ENCODE results near the gene SCARB1.
"Not testable (repeated sequence)": the region's sequence is repeated elsewhere in the genome, so short reads cannot be mapped to it uniquely, and the experiment has no call there.

SCARB1 gene

DNA sequence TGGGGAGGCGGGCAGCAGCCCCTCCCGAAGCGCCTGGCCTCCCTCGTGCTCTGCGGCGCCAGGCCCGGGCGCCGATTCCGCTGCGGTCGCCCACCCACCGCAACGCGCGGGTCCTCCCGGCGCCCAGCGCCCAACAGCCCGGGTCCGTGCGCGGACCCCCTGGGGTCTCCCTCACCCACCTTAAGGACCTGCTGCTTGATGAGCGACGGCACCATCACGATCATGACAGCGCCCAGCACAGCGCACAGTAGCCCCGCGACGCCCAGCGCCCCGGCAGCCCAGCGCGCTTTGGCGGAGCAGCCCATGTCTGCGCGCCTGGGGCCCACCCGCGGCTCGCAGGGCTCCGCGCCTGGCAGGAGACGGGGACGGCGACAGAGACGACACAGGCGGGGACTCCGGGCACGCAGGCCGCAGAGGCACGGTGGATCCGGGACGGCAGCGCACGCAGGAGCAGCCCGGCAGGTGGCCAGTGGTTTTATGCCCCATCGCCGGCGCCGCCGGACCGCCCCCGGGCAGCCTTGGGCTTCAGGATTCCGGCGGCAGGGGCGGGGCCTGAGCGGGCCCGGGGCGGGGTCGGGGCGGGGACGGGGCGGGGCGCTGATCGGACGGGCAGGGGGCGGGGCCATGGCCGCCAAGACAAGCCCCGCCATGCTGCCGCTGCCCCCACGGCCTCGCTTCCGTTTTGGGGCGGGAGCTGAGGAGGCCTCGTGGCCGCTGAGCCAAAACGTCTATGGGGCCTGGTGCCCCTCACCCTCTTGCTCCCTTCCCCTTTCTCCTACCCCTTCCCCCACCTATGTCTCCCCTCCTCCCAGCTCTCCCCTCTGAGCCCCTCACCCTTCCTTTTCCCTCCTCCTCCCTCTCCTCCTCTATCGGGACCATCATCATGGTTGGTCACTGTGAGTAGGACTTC, at the start of gene SCARB1 (continued):
- no peak for TF ChIP-seq ZNF530 (tag by site-specific recombination; IDR thresholded peaks at IDR 0.05; ENCODE audit: low read depth)
- TF ChIP-seq ZNF843 (tag by site-specific recombination; IDR thresholded peaks at IDR 0.05): peak; percentile 46; the same call in 1 of the 2 replicates
- no peak for TF ChIP-seq ZNF529 (tag by site-specific recombination; IDR thresholded peaks at IDR 0.05; ENCODE audit: insufficient replicate concordance)
- peak; percentile 69 for TF ChIP-seq SP2 (tag by site-specific recombination; IDR thresholded peaks at IDR 0.05)
- TF ChIP-seq ZNF777 (tag by site-specific recombination; IDR thresholded peaks at IDR 0.05; ENCODE audit: borderline replicate concordance): 0 out of 2 replicates have a peak, but pooled peaks have one; percentile 28
- peak; percentile 68; the same call in 1 of the 2 replicates for TF ChIP-seq ZBTB20 (tag by site-specific recombination; IDR thresholded peaks at IDR 0.05)
- peak; percentile 63; the same call in 1 of the 2 replicates for TF ChIP-seq ZSCAN30 (tag by site-specific recombination; IDR thresholded peaks at IDR 0.05)
- 0 out of 2 replicates have a peak, but pooled peaks have one; percentile 61 for TF ChIP-seq ZBTB7A (tag by site-specific recombination; IDR thresholded peaks at IDR 0.05; ENCODE audit: low read depth)
- TF ChIP-seq ZNF791 (tag by site-specific recombination; IDR thresholded peaks at IDR 0.05): no peak
- TF ChIP-seq KLF16 (tag by site-specific recombination; IDR thresholded peaks at IDR 0.05): peak; percentile 84
- no peak for TF ChIP-seq GLI4 (tag by site-specific recombination; IDR thresholded peaks at IDR 0.05)

DNA sequence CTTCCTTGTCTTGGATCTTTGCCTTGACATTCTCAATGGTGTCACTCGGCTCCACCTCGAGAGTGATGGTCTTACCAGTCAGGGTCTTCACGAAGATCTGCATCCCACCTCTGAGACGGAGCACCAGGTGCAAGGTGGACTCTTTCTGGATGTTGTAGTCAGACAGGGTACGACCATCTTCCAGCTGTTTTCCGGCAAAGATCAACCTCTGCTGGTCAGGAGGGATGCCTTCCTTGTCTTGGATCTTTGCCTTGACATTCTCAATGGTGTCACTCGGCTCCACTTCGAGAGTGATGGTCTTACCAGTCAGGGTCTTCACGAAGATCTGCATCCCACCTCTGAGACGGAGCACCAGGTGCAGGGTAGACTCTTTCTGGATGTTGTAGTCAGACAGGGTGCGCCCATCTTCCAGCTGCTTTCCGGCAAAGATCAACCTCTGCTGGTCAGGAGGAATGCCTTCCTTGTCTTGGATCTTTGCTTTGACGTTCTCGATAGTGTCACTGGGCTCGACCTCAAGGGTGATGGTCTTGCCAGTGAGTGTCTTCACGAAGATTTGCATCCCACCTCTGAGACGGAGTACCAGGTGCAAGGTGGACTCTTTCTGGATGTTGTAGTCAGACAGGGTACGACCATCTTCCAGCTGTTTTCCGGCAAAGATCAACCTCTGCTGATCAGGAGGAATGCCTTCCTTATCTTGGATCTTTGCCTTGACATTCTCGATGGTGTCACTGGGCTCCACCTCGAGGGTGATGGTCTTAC, 49.0 kb upstream of the SCARB1 start:
- Histone ChIP-seq H3K36me3 (ENCODE audit: control insufficient read depth in 2 of 2, insufficient read depth in 1 of 2, low read length in 2 of 2) (peaks cover 7 to 34% of the 10 kb centered on the region in 2 experiments), H3K4me1 (ENCODE audit: control insufficient read depth, insufficient read depth, low read length) (peaks cover 15% of the 10 kb centered on the region), H3K4me3 (ENCODE audit: low read depth, low read length) (peak overlapping the region; percentile 28)
- CTCF ChIA-PET: interaction anchor here (0.6 to 1.2 kb wide), 4 partner anchors 8 to 157 kb away, joined by 3 to 4 read pairs (median 4); no protein-coding TSS in a partner anchor
- H3K27ac ChIP-seq (ENCODE audit: extremely low read depth, low read depth, low read length); H3K9me3 ChIP-seq (ENCODE audit: control insufficient read depth, insufficient read depth, low read depth, low read length): not testable (repeated sequence)
- POLR2A ChIA-PET: interaction anchor here (2.0 to 3.3 kb wide), 2 partner anchors 11 to 26 kb away, joined by 7 to 109 read pairs; no protein-coding TSS in a partner anchor

GRCh38 chr12:124911521-124911920, 47.9 kb upstream of the SCARB1 start:
- H3K36me3 ChIP-seq (ENCODE audit: control insufficient read depth in 2 of 2, insufficient read depth in 1 of 2, low read length in 2 of 2): peaks cover 7 to 34% of the 10 kb centered on the region in 2 experiments
- ChIA-PET POLR2A (interaction anchor here (0.7 kb wide), 1 partner anchor 600 kb away, joined by 11 read pairs; no protein-coding TSS in a partner anchor), CTCF (interaction anchor here (1.1 kb wide), 1 partner anchor 28 kb away, joined by 6 read pairs; no protein-coding TSS in a partner anchor)
- H3K9me3 ChIP-seq (ENCODE audit: control insufficient read depth, insufficient read depth, low read depth, low read length); H3K27ac ChIP-seq (ENCODE audit: extremely low read depth, low read depth, low read length); H3K4me3 ChIP-seq (ENCODE audit: low read depth, low read length): not testable (repeated sequence)
- peaks cover 12% of the 10 kb centered on the region for H3K4me1 ChIP-seq (ENCODE audit: control insufficient read depth, insufficient read depth, low read length)

DNA sequence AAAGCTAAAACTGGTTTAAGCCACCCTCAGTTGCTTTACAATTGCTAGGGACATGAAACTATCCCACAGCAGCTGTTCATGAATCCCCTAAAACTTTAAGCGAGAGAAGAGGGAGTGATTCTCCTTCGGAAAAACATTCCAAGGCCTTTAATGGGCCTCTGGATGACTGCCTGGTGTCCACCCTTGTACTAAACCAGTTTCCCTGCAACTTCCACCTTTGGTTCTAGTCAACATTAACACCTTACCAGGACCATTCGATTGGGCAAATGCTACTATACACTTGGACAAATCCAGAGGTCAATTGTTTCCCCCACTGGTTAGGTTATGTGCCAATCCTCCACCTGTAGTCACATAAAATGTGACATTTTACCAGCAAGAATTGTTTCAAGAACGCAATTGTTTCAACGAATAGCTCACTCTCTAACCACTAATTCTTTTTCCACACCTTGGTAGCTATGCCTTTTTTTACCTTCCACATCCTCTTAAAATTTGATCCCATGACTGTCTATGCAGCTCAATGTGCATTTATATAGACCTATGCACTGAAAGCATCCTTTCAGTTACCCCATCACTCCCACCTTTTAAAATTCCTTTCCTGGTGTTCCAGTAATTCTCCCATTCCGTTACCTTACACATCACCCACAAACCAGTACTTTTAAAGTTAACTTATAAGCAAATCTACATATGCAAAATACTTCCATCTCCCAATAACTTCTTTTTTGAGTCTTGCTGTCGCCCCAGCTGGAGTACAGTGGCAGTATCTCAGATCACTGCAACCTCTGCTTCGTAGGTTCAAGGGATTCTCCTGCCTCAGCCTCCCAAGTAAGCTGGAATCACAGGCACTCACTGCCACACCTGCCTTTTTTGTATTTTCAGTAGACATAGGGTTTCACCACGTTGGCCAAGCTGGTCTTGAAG, 47.2 kb upstream of the SCARB1 start:
- Histone ChIP-seq H3K36me3 (ENCODE audit: control insufficient read depth in 2 of 2, insufficient read depth in 1 of 2, low read length in 2 of 2) (peaks cover 7 to 34% of the 10 kb centered on the region in 2 experiments), H3K4me1 (ENCODE audit: control insufficient read depth, insufficient read depth, low read length) (peaks cover 10% of the 10 kb centered on the region), H3K27ac (ENCODE audit: extremely low read depth, low read depth, low read length) (no peak overlapping the region), H3K9me3 (ENCODE audit: control insufficient read depth, insufficient read depth, low read depth, low read length) (no peaks in the 10 kb centered on the region), H3K4me3 (ENCODE audit: low read depth, low read length) (no peak overlapping the region)
- CTCF ChIA-PET: interaction anchor here (0.5 to 1.6 kb wide), 5 partner anchors 9 to 879 kb away, joined by 4 to 6 read pairs (median 5); no protein-coding TSS in a partner anchor
- POLR2A ChIA-PET: interaction anchor here (0.6 to 1.1 kb wide), 7 partner anchors 8 to 125 kb away, joined by 3 to 9 read pairs (median 4); no protein-coding TSS in a partner anchor
- TF ChIP-seq ZNF416 (tag by site-specific recombination; IDR thresholded peaks at IDR 0.05) (no peak), YY1 (tag by site-specific recombination; IDR thresholded peaks at IDR 0.05) (no peak), MYNN (tag by site-specific recombination; IDR thresholded peaks at IDR 0.05; ENCODE audit: borderline replicate concordance) (no peak), OVOL3 (tag by site-specific recombination; IDR thresholded peaks at IDR 0.05) (no peak), IKZF3 (tag by site-specific recombination; IDR thresholded peaks at IDR 0.05) (peak; percentile 71), ZNF596 (tag by site-specific recombination; IDR thresholded peaks at IDR 0.05) (no peak), ZSCAN5A (tag by site-specific recombination; IDR thresholded peaks at IDR 0.05) (no peak), ZNF239 (tag by site-specific recombination; IDR thresholded peaks at IDR 0.05) (peak; percentile 76; the same call in 1 of the 2 replicates)
- TF ChIP-seq, protein P1, sequence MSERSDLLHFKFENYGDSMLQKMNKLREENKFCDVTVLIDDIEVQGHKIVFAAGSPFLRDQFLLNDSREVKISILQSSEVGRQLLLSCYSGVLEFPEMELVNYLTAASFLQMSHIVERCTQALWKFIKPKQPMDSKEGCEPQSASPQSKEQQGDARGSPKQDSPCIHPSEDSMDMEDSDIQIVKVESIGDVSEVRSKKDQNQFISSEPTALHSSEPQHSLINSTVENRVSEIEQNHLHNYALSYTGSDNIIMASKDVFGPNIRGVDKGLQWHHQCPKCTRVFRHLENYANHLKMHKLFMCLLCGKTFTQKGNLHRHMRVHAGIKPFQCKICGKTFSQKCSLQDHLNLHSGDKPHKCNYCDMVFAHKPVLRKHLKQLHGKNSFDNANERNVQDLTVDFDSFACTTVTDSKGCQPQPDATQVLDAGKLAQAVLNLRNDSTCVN (tag by site-specific recombination; optimal IDR thresholded peaks at IDR 0.05): no peak
- TF ChIP-seq, protein P2, sequence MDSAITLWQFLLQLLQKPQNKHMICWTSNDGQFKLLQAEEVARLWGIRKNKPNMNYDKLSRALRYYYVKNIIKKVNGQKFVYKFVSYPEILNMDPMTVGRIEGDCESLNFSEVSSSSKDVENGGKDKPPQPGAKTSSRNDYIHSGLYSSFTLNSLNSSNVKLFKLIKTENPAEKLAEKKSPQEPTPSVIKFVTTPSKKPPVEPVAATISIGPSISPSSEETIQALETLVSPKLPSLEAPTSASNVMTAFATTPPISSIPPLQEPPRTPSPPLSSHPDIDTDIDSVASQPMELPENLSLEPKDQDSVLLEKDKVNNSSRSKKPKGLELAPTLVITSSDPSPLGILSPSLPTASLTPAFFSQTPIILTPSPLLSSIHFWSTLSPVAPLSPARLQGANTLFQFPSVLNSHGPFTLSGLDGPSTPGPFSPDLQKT (IDR thresholded peaks at IDR 0.05; ENCODE audit: borderline replicate concordance, low read depth, low read length): no peak
